MM.1S (cell line): ENCODE results near the gene DPP9.

ENCODE experiments used
- DNase-seq: peaks from one replicate; pipeline ENCODE4 v3.0.0-alpha.2; 2015
- H2AFZ ChIP-seq: fragments of 300-600 bp; sonication (generic); 2 replicates; pipeline ENCODE4 v1.6.0; 2016; ENCODE audit warnings: antibody characterized with exemption, low read length
- H3F3A ChIP-seq: fragments of 300-600 bp; sonication (generic); 2 replicates; pipeline ENCODE4 v1.6.1; 2016; ENCODE audit warnings: mild to moderate bottlenecking, antibody characterized with exemption, low read length, moderate library complexity, mixed read lengths; ENCODE audit not compliant: insufficient read depth
- H3K27ac ChIP-seq: fragments of 300-600 bp; sonication (generic); 2 replicates; pipeline ENCODE4 v1.5.1; 2016; ENCODE audit warnings: mild to moderate bottlenecking, low read length
- H3K27me3 ChIP-seq: fragments of 300-600 bp; sonication (generic); replicated peaks from 2 replicates; pipeline ENCODE4 v1.6.0; 2016; ENCODE audit warnings: low read length; ENCODE audit not compliant: insufficient read depth
- H3K36me3 ChIP-seq: fragments of 300-600 bp; sonication (generic); replicated peaks from 2 replicates; pipeline ENCODE4 v1.6.1; 2016; ENCODE audit warnings: mild to moderate bottlenecking, low read length, mixed read lengths; ENCODE audit not compliant: insufficient read depth
- H3K4me1 ChIP-seq: fragments of 300-600 bp; sonication (generic); 2 replicates; pipeline ENCODE4 v1.6.1; 2016; ENCODE audit warnings: low read length, mixed read lengths
- H3K4me2 ChIP-seq: fragments of 300-600 bp; sonication (generic); 2 replicates; pipeline ENCODE4 v1.6.0; 2016; ENCODE audit warnings: low read depth, low read length
- H3K4me3 ChIP-seq: fragments of 300-600 bp; sonication (generic); 2 replicates; pipeline ENCODE4 v1.5.1; 2016; ENCODE audit warnings: low read length, mixed read lengths
- H3K79me2 ChIP-seq: fragments of 300-600 bp; sonication (generic); 2 replicates; pipeline ENCODE4 v1.6.1; 2016; ENCODE audit warnings: mixed run types, low read length, mixed read lengths
- H3K9ac ChIP-seq: fragments of 300-600 bp; sonication (generic); 2 replicates; pipeline ENCODE4 v1.6.1; 2016; ENCODE audit warnings: low read length, mixed read lengths
- H3K9me2 ChIP-seq: fragments of 300-600 bp; sonication (generic); replicated peaks from 2 replicates; pipeline ENCODE4 v1.6.1; 2016; ENCODE audit warnings: mild to moderate bottlenecking, low read length, mixed read lengths; ENCODE audit not compliant: insufficient read depth
- H3K9me3 ChIP-seq: fragments of 300-600 bp; sonication (generic); replicated peaks from 2 replicates; pipeline ENCODE4 v1.6.1; 2016; ENCODE audit warnings: mild to moderate bottlenecking, low read length, mixed read lengths; ENCODE audit not compliant: insufficient read depth
- H4K20me1 ChIP-seq: fragments of 300-600 bp; sonication (generic); 2 replicates; pipeline ENCODE4 v1.6.1; 2016; ENCODE audit warnings: mild to moderate bottlenecking, low read length, moderate library complexity, mixed read lengths; ENCODE audit not compliant: insufficient read depth
- CTCF ChIP-seq: fragments of 300-600 bp; sonication (generic); IDR thresholded peaks from 2 replicates; pipeline ENCODE4 v1.5.1; 2016; ENCODE audit warnings: antibody characterized with exemption, low read length, mixed read lengths
- EZH2 ChIP-seq: fragments of 300-600 bp; sonication (generic); optimal IDR thresholded peaks from 2 replicates; pipeline ENCODE3; 2017; ENCODE audit warnings: low read depth, mild to moderate bottlenecking, antibody characterized with exemption, low read length, mixed read lengths
- EZH2phosphoT487 ChIP-seq: fragments of 300-600 bp; sonication (generic); IDR thresholded peaks from 2 replicates; pipeline ENCODE4 v1.6.1; 2018; ENCODE audit warnings: antibody characterized with exemption, low read length

The DPP9 gene

GRCh38 chr19:4704317-4704673 is 19.3 kb downstream of the DPP9 start:
- H3K9me2 ChIP-seq = no peaks in the 10 kb centered on the region
- no peaks in the 10 kb centered on the region for H3F3A ChIP-seq

GRCh38 chr19:4703671-4704316 is 19.8 kb downstream of the DPP9 start:
- no peak for DNase-seq
- Histone ChIP-seq H3K36me3 (0 out of 2 replicates have a peak, but pooled peaks cover 2% of the 10 kb centered on the region), H3K27ac (no peak overlapping the region), H3K27me3 (no peaks in the 10 kb centered on the region), H2AFZ (no peak overlapping the region), H3K9ac (no peak overlapping the region), H3K4me1 (no peaks in the 10 kb centered on the region), H3K79me2 (no peaks in the 10 kb centered on the region), H3K4me3 (no peak overlapping the region), H3K9me2 (no peaks in the 10 kb centered on the region), H3K4me2 (no peak overlapping the region), H3F3A (no peaks in the 10 kb centered on the region), H4K20me1 (no peaks in the 10 kb centered on the region), H3K9me3 (no peaks in the 10 kb centered on the region)
- no peak for TF ChIP-seq EZH2
- TF ChIP-seq EZH2phosphoT487 = no peak
- TF ChIP-seq CTCF = no peak

More at GRCh38 chr19:4704317-4704673, 19.3 kb downstream of the DPP9 start:
- TF ChIP-seq EZH2 (no peak), CTCF (no peak), EZH2phosphoT487 (no peak)
- no peaks in the 10 kb centered on the region for H3K27me3 ChIP-seq
- H3K27ac ChIP-seq = no peak overlapping the region
- no peak overlapping the region for H3K9ac ChIP-seq
- H3K4me1 ChIP-seq = no peaks in the 10 kb centered on the region
- 0 out of 2 replicates have a peak, but pooled peaks cover 2% of the 10 kb centered on the region for H3K36me3 ChIP-seq
- H3K4me3 ChIP-seq = no peak overlapping the region
- H2AFZ ChIP-seq = no peak overlapping the region
- no peaks in the 10 kb centered on the region for H3K9me3 ChIP-seq
- no peak for DNase-seq
- H4K20me1 ChIP-seq = no peaks in the 10 kb centered on the region
- H3K79me2 ChIP-seq = no peaks in the 10 kb centered on the region
- H3K4me2 ChIP-seq = no peak overlapping the region

GRCh38 chr19:4702764-4703163 is 20.9 kb downstream of the DPP9 start:
- no peak for DNase-seq
- no peaks in the 10 kb centered on the region for H3K9me2 ChIP-seq
- TF ChIP-seq CTCF (no peak), EZH2 (no peak), EZH2phosphoT487 (no peak)
- 0 out of 2 replicates have a peak, but pooled peaks cover 2% of the 10 kb centered on the region for H3K36me3 ChIP-seq
- no peaks in the 10 kb centered on the region for H3F3A ChIP-seq
- H3K79me2 ChIP-seq = no peaks in the 10 kb centered on the region
- H3K9me3 ChIP-seq = no peaks in the 10 kb centered on the region
- no peak overlapping the region for H3K27ac ChIP-seq
- H3K9ac ChIP-seq = no peak overlapping the region
- H3K4me3 ChIP-seq = no peak overlapping the region
- no peak overlapping the region for H2AFZ ChIP-seq
- H3K4me1 ChIP-seq = no peaks in the 10 kb centered on the region
- H3K4me2 ChIP-seq = no peak overlapping the region
- no peaks in the 10 kb centered on the region for H3K27me3 ChIP-seq
- H4K20me1 ChIP-seq = no peaks in the 10 kb centered on the region
